Skeletal muscle tissue (tissue), 4 donors: ENCODE measurements around the gene COL8A2. TPM values are rescaled to one million over a fixed set of nuclear protein-coding genes. Genes with fewer than 3 reads are reported as not detected.

Source experiments
- H3K27ac ChIP-seq: one replicate; pipeline ENCODE4 v1.7.0; 2013; ENCODE audit warnings: mild to moderate bottlenecking, low read depth, low read length, inconsistent platforms
- H3K27me3 ChIP-seq, 3 donors: one replicate each; pipeline ENCODE4 v1.7.0; 2013; ENCODE audit warnings: low read length in 3 of 3; ENCODE audit not compliant: control insufficient read depth in 3 of 3, insufficient read depth in 3 of 3
- H3K36me3 ChIP-seq, 3 donors: one replicate each; pipeline ENCODE4 v1.7.0; 2013; ENCODE audit warnings: low read length in 3 of 3; ENCODE audit not compliant: control insufficient read depth in 3 of 3, insufficient read depth in 3 of 3
- H3K4me1 ChIP-seq, 3 donors: one replicate each; pipeline ENCODE4 v1.7.0; 2013; ENCODE audit warnings: low read length in 3 of 3, mild to moderate bottlenecking in 3 of 3; ENCODE audit not compliant: control insufficient read depth in 3 of 3, insufficient read depth in 3 of 3
- H3K4me3 ChIP-seq, 3 donors: one replicate each; pipeline ENCODE4 v1.7.0; 2013; ENCODE audit warnings: low read length in 3 of 3
- H3K9ac ChIP-seq, 3 donors: one replicate each; pipeline ENCODE4 v1.7.0; 2013; ENCODE audit warnings: low read length in 3 of 3, mild to moderate bottlenecking in 3 of 3, moderate library complexity in 2 of 3, low read depth in 1 of 3
- H3K9me3 ChIP-seq, 3 donors: one replicate each; pipeline ENCODE4 v1.7.0; 2013; ENCODE audit warnings: low read length in 3 of 3; ENCODE audit not compliant: control insufficient read depth in 3 of 3
- total RNA-seq: library from RNA; depleted of rRNA; stranded (reverse); fragments of >200 nt; gene quantifications from one replicate; pipeline ENCODE4 v1.2.3, GENCODE V29; 2014
- donor health status: Osteomylitis.

Gene COL8A2
- total RNA-seq, 1 donor from 2014 or later: 11.0 TPM

- H3K36me3 ChIP-seq: peaks cover 12 to 23% (median 22%) of the 10 kb centered on the region in 3 donors
- H3K4me1 ChIP-seq: peaks cover 29 to 49% (median 43%) of the 10 kb centered on the region in 3 donors
- no peak overlapping the region for H3K4me3 ChIP-seq
- no peak overlapping the region for H3K27ac ChIP-seq
- no peaks in the 10 kb centered on the region for H3K27me3 ChIP-seq
- no peak overlapping the region for H3K9ac ChIP-seq
- no peaks in the 10 kb centered on the region for H3K9me3 ChIP-seq
Measured at GRCh38 chr1:36137776-36138175, 12.8 kb upstream of the COL8A2 start.

DNA sequence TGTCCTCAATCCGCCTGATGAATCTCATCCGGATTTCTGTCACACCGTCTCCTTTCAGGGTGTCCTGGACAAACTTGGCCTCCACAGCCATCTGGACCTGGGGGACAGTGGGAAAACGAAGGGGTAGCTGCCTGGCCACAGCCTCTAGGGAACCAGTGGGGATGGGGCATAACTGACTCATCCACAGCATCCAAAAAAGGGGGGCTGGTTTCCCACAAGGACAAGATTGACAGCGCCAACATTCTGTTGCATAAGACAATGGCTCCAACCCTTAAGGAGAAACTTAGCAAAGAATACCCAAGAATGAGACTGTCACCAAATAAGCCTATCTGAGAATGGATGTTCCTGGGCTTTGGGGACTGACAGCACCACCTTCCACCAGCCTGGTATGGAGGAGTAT, 12.2 kb upstream of the COL8A2 start:
- H3K36me3 ChIP-seq: peaks cover 12 to 23% (median 22%) of the 10 kb centered on the region in 3 donors
- H3K9me3 ChIP-seq: no peaks in the 10 kb centered on the region
- no peak overlapping the region for H3K4me3 ChIP-seq
- H3K9ac ChIP-seq: no peak overlapping the region
- H3K27ac ChIP-seq: peak overlapping the region; percentile 54
- H3K27me3 ChIP-seq: no peaks in the 10 kb centered on the region
- H3K4me1 ChIP-seq: peaks cover 29 to 44% (median 39%) of the 10 kb centered on the region in 3 donors

GRCh38 chr1:36136535-36136934, 11.5 kb upstream of the COL8A2 start:
- Histone ChIP-seq H3K9me3 (no peaks in the 10 kb centered on the region), H3K4me3 (no peak overlapping the region), H3K36me3 (peaks cover 12 to 23% (median 22%) of the 10 kb centered on the region in 3 donors), H3K4me1 (peaks cover 29 to 42% (median 36%) of the 10 kb centered on the region in 3 donors), H3K9ac (peak overlapping the region in 1 of 3 donors; percentile 45), H3K27ac (peak overlapping the region; percentile 54), H3K27me3 (no peaks in the 10 kb centered on the region)

GRCh38 chr1:36135796-36136195, 10.8 kb upstream of the COL8A2 start:
- Histone ChIP-seq H3K4me3 (no peak overlapping the region), H3K27me3 (no peaks in the 10 kb centered on the region), H3K9ac (peak overlapping the region in 2 of 3 donors; percentile 21 to 45), H3K27ac (peak overlapping the region; percentile 54), H3K4me1 (peaks cover 29 to 42% (median 36%) of the 10 kb centered on the region in 3 donors), H3K36me3 (peaks cover 12 to 23% (median 22%) of the 10 kb centered on the region in 3 donors), H3K9me3 (no peaks in the 10 kb centered on the region)

- H3K4me1 ChIP-seq: peaks cover 28 to 39% (median 31%) of the 10 kb centered on the region in 3 donors
- H3K36me3 ChIP-seq: peaks cover 12 to 23% (median 22%) of the 10 kb centered on the region in 3 donors
- H3K4me3 ChIP-seq: no peak overlapping the region
- no peak overlapping the region for H3K27ac ChIP-seq
- peak overlapping the region in 1 of 3 donors; percentile 21 for H3K9ac ChIP-seq
- H3K9me3 ChIP-seq: no peaks in the 10 kb centered on the region
- no peaks in the 10 kb centered on the region for H3K27me3 ChIP-seq
Measured at GRCh38 chr1:36135330-36135667, 10.3 kb upstream of the COL8A2 start.

- Histone ChIP-seq H3K36me3 (peaks cover 10 to 23% (median 22%) of the 10 kb centered on the region in 3 donors), H3K4me3 (no peak overlapping the region), H3K4me1 (peaks cover 24 to 33% (median 25%) of the 10 kb centered on the region in 3 donors), H3K9ac (no peak overlapping the region), H3K9me3 (no peaks in the 10 kb centered on the region), H3K27me3 (no peaks in the 10 kb centered on the region), H3K27ac (no peak overlapping the region)
Measured at GRCh38 chr1:36134505-36135329, 9.7 kb upstream of the COL8A2 start.

DNA sequence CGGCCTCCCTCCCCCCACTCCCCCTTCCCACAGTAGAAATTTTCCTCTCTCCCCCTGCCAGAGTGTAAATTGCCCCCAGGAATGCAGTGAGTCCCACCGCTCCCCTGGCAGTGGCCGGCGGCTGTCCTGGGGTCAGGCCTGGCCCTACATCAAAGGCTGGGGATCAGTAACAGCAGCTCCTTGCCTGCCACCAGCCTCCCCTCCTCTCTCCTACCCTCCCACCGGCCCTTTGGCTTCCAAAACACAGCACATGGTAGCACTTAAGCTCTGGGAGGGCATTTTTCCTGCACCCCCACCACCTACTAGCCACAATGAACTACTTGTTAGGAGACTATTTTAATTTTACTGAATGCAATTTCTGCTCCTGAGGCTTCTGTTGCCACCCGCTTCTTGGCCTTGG, 9.0 kb upstream of the COL8A2 start:
- peaks cover 7 to 19% (median 17%) of the 10 kb centered on the region in 3 donors for H3K36me3 ChIP-seq
- H3K4me3 ChIP-seq: no peak overlapping the region
- H3K27me3 ChIP-seq: no peaks in the 10 kb centered on the region
- H3K9me3 ChIP-seq: no peaks in the 10 kb centered on the region
- H3K4me1 ChIP-seq: peaks cover 20 to 27% (median 20%) of the 10 kb centered on the region in 3 donors
- H3K9ac ChIP-seq: peak overlapping the region in 1 of 3 donors; percentile 50
- H3K27ac ChIP-seq: no peak overlapping the region

DNA sequence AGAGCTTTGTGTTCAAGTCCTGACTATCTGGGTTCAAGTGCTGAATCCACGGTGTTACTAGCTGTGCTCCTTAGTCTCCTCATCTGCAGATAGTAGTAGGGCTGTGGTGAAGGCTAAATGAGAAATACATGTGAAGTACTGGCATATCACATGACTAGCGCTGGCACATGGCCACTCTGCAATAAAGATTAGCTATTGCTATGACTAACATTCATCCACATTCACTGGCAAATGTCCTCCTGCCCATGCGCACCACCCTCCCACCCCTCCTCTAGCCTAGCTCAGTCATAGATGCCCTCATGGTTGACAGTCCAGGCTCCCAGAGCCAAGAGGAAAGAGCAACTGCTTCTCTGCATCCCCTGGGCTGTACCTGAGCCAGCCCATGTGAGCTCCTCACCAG, 8.5 kb upstream of the COL8A2 start:
- peaks cover 7 to 19% (median 17%) of the 10 kb centered on the region in 3 donors for H3K36me3 ChIP-seq
- no peaks in the 10 kb centered on the region for H3K9me3 ChIP-seq
- H3K27ac ChIP-seq: no peak overlapping the region
- peaks cover 20 to 27% (median 20%) of the 10 kb centered on the region in 3 donors for H3K4me1 ChIP-seq
- no peaks in the 10 kb centered on the region for H3K27me3 ChIP-seq
- H3K4me3 ChIP-seq: no peak overlapping the region
- H3K9ac ChIP-seq: no peak overlapping the region

DNA sequence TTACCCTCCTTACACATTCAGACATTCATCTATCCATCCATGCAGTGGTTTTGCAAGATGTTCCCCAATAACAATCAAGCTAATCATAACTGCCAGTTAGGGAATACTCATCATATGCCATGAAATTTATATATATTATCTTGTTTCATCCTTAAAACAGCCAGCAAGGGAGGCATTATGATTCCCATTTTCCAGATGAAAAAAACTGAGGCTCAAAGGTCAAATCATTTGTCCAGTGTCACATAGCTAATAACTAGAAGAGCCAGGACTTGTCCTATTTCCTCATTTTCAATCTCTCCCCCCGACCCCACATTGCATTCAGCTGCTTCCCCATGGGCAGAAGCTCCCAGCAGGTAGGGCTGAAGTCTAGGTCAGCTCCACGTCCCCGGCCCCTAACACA, 7.0 kb upstream of the COL8A2 start:
- Histone ChIP-seq H3K36me3 (peaks cover 0 to 6% (median 3%) of the 10 kb centered on the region in 3 donors), H3K9me3 (no peaks in the 10 kb centered on the region), H3K4me3 (no peak overlapping the region), H3K27me3 (no peaks in the 10 kb centered on the region), H3K9ac (no peak overlapping the region), H3K27ac (no peak overlapping the region), H3K4me1 (peaks cover 18 to 23% (median 20%) of the 10 kb centered on the region in 3 donors)

GRCh38 chr1:36128905-36129206, 3.8 kb upstream of the COL8A2 start:
- Histone ChIP-seq H3K27ac (no peak overlapping the region), H3K4me1 (peaks cover 2 to 5% (median 3%) of the 10 kb centered on the region in 3 donors), H3K27me3 (peaks cover 15 to 19% (median 18%) of the 10 kb centered on the region in 3 donors), H3K9ac (no peak overlapping the region), H3K9me3 (no peaks in the 10 kb centered on the region), H3K36me3 (no peaks in the 10 kb centered on the region), H3K4me3 (no peak overlapping the region)
